ENCODE results near the gene MPL.

MPL gene

DNA sequence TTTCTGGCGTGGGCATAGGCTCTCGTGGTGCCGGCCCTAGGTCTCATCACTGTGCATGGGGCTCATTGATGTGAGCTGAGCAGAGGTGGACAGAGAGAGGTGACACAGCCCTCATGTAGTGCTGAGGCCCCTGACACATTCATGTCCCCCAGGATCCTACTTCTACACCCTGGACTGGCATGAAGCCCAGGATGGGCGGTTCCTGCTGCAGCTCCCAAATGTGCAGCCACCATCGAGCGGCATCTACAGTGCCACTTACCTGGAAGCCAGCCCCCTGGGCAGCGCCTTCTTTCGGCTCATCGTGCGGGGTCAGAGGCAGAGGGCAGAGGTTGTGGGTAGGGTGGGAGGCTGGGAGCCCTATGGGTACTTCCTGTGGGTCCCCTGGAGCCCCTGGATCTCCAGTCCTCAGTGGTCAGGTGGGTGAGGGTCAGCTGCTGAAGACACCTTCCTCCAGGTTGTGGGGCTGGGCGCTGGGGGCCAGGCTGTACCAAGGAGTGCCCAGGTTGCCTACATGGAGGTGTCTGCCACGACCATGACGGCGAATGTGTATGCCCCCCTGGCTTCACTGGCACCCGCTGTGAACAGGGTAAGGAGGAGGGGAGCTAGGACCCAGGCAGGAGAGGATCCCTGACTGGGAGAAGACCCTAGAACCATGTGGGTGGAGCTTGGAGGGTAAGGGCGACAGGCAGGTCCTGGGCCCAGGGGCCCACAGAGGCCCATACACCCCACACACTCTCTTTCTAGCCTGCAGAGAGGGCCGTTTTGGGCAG lies 30.7 kb upstream of the MPL start:
- DNase-seq (ENCODE audit: low spot score) = no peak

DNA sequence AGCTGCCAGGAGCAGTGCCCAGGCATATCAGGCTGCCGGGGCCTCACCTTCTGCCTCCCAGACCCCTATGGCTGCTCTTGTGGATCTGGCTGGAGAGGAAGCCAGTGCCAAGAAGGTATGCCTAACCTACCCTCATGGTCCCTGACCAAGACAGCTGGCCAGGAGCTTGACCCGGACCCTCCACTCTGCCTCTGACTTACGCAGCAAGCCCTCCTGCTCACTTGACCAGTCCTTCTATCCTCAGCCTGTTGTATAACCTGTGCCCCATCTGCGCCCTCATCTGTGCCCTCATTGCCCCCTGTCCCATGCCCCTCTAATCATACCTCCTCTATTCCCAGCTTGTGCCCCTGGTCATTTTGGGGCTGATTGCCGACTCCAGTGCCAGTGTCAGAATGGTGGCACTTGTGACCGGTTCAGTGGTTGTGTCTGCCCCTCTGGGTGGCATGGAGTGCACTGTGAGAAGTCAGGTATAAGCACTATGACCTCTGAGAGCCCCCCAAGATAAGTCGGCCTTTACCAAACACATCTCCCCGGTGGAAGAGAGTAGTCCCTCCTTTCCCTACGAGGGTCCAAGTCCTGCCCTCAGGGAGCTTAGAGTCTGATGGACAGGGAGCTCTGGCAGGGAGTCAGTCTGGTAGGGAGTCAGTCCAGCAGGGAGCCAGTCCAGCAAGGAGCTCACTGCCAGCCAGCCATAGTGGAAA lies 30.0 kb upstream of the MPL start:
- no peak for DNase-seq (ENCODE audit: low spot score)

DNA sequence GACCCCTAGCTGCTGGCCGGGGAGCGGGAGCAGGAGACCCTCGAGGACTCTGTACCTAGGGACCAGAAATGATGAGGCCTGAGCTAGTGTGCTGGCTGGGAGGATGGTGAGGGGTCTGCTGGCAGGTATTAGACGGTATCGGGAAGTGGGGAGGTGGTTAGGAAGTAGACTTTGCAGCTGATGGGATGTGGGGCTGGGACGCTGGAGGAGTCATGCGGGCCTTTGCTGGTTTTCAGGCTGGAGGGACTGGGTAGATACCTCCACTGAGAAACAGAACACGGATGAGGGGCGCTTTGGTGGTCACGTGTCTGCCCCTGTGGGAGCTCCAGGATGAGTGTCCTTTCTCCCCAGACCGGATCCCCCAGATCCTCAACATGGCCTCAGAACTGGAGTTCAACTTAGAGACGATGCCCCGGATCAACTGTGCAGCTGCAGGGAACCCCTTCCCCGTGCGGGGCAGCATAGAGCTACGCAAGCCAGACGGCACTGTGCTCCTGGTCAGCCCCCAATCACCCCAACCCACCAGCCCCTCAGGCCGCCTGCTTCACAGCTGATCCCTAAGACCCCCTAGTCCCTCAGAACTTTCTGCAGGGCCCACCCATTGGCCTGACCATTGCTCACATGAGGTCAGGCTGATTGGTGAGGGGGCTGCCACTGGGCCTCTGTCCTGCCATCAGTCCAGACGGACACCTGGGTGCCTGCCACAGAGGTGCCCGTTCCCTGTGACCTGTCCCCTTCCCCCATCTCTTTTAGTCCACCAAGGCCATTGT lies 28.8 kb upstream of the MPL start:
- no peak for DNase-seq (ENCODE audit: low spot score)

DNA sequence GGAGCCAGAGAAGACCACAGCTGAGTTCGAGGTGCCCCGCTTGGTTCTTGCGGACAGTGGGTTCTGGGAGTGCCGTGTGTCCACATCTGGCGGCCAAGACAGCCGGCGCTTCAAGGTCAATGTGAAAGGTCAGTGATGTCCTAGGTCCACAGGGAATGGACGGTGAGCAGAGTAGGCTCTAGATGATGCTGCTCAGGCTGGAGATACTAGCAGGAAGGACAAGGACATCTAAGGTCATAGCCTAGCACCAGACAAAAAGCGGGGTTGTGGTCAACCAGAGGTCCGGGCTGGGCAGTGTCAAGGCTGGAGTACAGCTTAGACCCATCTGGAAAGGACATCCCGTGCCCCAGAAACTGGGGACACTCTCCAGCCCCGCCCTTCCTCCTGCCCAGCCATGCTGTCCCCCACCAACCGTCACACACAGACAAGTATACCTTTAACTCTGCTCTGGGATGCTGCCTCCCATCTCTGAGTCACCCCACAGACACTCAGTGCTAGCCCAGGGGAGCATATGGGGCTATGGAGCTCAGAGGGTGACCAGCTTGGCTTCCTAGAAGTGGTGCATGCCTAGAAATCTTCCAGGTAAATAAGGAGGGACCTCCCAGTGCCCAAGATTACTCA lies 28.1 kb upstream of the MPL start:
- DNase-seq (ENCODE audit: low spot score) = no peak

GRCh38 chr1:43311521-43311920 lies 26.1 kb upstream of the MPL start:
- DNase-seq (ENCODE audit: low spot score) = no peak

GRCh38 chr1:43312212-43312623 lies 25.4 kb upstream of the MPL start:
- no peak for DNase-seq (ENCODE audit: low spot score)

DNA sequence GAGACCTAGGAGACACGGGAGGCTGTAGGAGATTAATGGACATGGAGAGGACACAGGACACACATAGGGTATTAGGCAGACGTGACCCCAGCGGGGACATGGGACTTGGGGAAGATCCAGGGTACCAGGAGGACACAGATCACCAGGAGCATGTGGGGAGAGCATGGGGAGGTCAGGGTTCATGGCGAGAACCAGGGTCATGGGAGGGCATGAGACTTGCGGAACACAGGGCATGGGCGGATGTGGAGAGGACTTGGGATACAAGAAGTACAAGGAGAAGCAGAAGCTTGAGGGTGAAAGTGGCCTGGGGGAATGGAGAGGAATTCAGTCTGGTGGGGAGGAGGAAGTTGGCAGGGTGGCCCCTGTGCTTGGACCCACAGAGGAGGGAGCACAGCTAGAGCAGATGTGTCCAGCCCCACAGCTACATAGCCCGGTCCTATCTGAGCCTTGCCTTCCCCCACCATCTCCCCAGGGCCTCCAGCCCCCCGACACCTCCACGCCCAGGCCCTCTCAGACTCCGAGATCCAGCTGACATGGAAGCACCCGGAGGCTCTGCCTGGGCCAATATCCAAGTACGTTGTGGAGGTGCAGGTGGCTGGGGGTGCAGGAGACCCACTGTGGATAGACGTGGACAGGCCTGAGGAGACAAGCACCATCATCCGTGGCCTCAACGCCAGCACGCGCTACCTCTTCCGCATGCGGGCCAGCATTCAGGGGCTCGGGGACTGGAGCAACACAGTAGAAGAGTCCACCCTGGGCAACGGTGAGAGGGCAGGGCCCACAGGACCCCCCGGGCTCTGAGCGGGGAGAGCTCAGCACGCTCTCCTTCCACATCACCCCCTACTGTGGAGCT lies 24.7 kb upstream of the MPL start:
- DNase-seq (ENCODE audit: low spot score) = no peak

- DNase-seq (ENCODE audit: low spot score) = no peak
Measured at GRCh38 chr1:43313771-43314170, 23.8 kb upstream of the MPL start.

- DNase-seq (ENCODE audit: low spot score) = no peak
Measured at GRCh38 chr1:43314233-43314632, 23.4 kb upstream of the MPL start.

DNA sequence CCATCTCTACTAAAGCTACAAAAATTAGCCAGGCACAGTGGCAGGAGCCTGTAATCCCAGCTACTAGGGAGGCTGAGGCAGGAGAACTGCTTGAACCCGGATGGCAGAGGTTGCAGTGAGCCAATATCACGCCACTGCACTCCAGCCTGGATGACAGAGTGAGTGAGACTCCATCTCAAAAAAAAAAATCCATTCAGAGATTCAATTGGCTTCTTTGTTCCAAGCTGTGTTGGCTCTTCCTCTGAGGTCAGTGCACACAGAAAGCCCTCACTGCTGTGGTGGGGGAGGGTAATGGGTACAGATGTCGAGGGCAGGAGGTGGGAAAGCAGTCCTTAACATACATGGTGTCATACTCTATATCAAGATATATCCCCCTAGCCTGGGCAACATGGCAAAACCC lies 22.1 kb upstream of the MPL start:
- DNase-seq (ENCODE audit: low spot score) = peak; percentile 88

GRCh38 chr1:43315963-43316737 lies 21.5 kb upstream of the MPL start:
- DNase-seq (ENCODE audit: low spot score) = no peak

DNA sequence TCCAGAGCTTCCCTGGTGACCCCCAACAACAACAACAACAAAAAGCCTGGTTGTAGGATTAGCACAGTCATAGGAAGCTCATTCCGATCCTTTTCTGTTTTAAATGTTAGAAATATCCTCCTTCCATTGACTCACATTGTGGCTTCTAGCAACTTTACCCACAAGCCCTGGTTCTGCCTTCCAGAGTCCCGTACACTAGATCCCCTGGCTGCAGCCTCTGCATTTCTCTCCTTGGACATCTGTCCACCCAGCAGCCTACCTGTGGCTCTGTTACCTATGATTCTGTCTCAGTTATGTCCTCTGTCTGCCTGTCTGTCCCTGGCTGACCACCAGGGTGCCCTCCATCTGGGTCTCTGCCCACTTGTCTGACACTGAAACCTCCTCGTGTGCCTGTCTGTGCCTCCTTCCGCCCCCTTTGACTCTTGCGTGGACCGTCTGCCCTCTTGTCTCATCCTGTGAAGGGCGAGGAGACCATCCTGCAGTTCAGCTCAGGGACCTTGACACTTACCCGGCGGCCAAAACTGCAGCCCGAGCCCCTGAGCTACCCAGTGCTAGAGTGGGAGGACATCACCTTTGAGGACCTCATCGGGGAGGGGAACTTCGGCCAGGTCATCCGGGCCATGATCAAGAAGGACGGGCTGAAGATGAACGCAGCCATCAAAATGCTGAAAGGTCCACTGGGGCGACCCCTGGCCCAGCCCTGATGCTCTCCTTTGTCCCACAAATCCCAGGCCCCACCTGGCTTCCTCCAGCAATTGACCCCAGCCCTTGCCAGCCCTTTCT lies 20.7 kb upstream of the MPL start:
- no peak for DNase-seq (ENCODE audit: low spot score)

- peak; percentile 89 for DNase-seq (ENCODE audit: low spot score)
Measured at GRCh38 chr1:43317817-43318471, 19.7 kb upstream of the MPL start.

DNA sequence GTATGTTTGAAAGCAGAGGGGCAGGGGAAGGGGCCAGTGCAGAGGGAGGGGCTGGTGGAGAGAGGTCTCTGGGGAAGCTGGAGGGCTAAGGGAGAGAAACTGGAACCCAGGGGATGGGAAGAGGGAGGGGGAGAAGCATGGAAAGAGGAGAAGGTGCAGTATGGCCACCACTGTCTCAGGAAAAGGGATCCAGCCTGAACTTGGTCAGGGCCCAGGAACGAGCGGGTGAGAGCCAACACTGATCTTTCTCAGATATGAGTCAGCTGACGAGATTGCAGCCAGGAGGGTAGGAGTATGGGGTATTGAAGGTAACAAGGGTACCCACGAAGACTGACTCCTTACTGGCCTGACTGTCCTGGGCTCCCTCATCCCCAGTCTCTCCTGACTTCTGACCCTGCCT lies 18.8 kb upstream of the MPL start:
- no peak for DNase-seq (ENCODE audit: low spot score)

DNA sequence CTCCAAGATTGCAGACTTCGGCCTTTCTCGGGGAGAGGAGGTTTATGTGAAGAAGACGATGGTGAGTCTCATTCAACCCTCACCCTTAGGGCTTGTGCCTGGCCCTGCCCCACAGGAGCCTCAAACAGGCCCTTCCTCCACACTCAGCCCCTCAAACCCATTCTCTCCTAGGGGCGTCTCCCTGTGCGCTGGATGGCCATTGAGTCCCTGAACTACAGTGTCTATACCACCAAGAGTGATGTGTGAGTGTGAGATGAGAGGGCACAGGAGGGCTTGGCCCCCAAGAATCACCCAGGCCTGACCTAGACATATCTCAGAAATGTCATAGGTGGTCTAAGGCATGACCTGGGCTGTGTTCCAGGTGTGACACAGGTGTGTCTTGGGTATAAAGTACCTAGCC lies 18.3 kb upstream of the MPL start:
- DNase-seq (ENCODE audit: low spot score) = no peak

DNA sequence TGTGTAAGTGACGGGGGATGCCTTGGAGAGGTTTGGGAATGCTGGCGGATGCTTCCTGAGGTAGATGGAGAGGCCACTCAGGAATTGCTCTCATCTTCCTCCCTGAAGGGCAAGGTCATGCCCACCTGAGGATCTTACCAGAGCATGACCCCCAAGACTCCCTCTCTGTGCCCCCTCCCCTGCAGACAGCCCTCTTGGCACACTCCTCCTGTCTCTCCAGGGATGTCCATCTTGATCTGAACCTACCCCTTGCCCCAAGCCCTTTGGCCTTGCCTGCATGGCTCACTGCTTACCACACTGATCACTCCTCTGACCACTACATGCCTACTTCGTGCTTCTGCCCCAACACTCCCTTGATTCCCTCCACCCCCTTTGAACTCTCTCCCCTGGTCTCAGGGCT lies 17.9 kb upstream of the MPL start:
- DNase-seq (ENCODE audit: low spot score) = no peak

- no peak for DNase-seq (ENCODE audit: low spot score)
Measured at GRCh38 chr1:43321331-43321891, 16.2 kb upstream of the MPL start.

GRCh38 chr1:43322506-43322905 lies 15.1 kb upstream of the MPL start:
- no peak for DNase-seq (ENCODE audit: low spot score)

- DNase-seq (ENCODE audit: low spot score) = no peak
Measured at GRCh38 chr1:43324810-43325209, 12.8 kb upstream of the MPL start.

Measured in globus pallidus (tissue), 1 donor.